ENCODE data around the gene SNURF. TPM values are rescaled to one million over a fixed set of nuclear protein-coding genes. Genes with fewer than 3 reads are reported as not detected.

The SNURF gene
- 4.3 and 7.9 TPM in 2 replicates for total RNA-seq

GRCh38 chr15:24954783-24955530, at the start of gene SNURF, which contains the start of gene SNRPN:
SNURF (plus strand) TSS chr15:24954987; CDS start chr15:24955049, 62 bp downstream.
SNRPN (plus strand) TSS chr15:24954987; CDS start chr15:24974454, 19,467 bp downstream.

Small RNA genes within 50 kb of the gene (small RNA-seq; reads per million reads assigned to genes)
- gene AC090602.1: not detected
- not detected for gene AC124312.4
- not detected for gene AC124312.5

Other genes with a start within 250 kb of the SNURF start
- gene SNRPN, start within 50 bp of the SNURF start, total RNA-seq: 91.0 and 141 TPM in 2 replicates